Mammary epithelial cell (primary cell): ENCODE results near the gene ADCY7.

Experiments used
- CTCF ChIP-seq, 2 donors: IDR thresholded peaks in 1 of 2; conservative IDR thresholded peaks in 1 of 2; 2 replicates each; pipeline ENCODE4 v1.5.1; 2011 to 2012; ENCODE audit warnings: inconsistent platforms in 2 of 2, low read length in 2 of 2, mild to moderate bottlenecking in 2 of 2, control low read depth in 1 of 2, low read depth in 1 of 2; ENCODE audit not compliant: insufficient read depth in 1 of 2; ENCODE audit errors: extremely low read depth in 1 of 2
- EZH2 ChIP-seq: IDR thresholded peaks from 2 replicates; pipeline ENCODE4 v1.6.1; 2012; ENCODE audit warnings: low read length, inconsistent platforms, borderline replicate concordance

GRCh38 chr16:50359626-50360025 lies 93.3 kb downstream of the ADCY7 start:
- TF ChIP-seq CTCF (conservative IDR thresholded peaks at IDR 0.05 in 1 of 2, IDR thresholded peaks at IDR 0.05 in 1 of 2; ENCODE audit: extremely low read depth in 1 of 2, insufficient read depth in 1 of 2, low read depth in 1 of 2, low read length in 2 of 2) (no peak), EZH2 (no peak)
